HG02943 (cell line): ENCODE data around the gene CD44.

Experiments
- ATAC-seq: cut with Tn5 transposase; IDR thresholded peaks from one replicate; pipeline ENCODE4 v1.9.1; 2021; ENCODE audit warnings: mild to moderate bottlenecking, low read depth, moderate library complexity; ENCODE audit not compliant: unreplicated experiment

Gene CD44

GRCh38 chr11:35154952-35155351 lies 16.0 kb downstream of the CD44 start:
- no peak for ATAC-seq

GRCh38 chr11:35155677-35156076 lies 16.7 kb downstream of the CD44 start:
- no peak for ATAC-seq

- no peak for ATAC-seq
These were observed 19.1 kb downstream of the CD44 start for GRCh38 chr11:35157814-35158700.

DNA sequence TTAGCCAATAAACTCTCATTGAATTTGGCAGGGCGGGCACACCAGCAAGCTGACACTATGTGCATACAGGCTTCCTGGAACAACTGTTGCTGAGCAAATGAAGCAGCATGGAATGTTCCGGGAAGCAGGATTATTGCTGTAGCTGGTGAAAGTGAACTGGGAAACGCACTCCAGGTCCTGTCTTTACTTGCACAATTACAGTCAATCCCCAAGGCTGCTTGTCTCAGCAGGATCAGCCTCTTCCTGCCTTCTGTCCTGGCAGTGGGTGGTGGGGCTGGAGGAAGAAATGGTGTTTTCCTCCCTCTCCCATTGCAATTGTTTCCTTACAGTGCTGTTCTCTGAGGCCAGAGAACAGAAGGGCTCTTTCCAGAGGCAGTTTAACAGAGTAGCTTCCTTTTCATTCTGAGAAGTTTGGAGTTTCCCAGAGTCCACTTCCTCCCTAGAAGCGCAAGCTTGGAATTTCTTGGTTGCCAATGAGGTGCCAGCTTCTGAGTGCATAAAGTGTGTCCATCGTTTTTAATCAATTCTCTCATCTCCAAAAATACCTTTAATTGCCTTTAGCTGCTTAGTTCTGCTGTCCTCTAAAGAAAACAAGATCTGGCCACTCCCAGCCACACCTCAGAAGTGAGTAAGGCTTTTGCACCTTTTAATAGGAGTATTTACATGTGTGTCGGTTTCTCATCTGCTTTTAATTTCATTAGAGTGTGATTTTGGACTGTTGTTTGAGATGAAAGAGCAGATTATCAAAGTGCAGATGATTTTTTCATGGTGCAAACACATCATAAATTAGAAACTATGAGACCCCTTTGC lies 19.9 kb downstream of the CD44 start:
- no peak for ATAC-seq

GRCh38 chr11:35160246-35160824 lies 21.4 kb downstream of the CD44 start:
- no peak for ATAC-seq

GRCh38 chr11:35160902-35161597 lies 22.1 kb downstream of the CD44 start:
- no peak for ATAC-seq

- ATAC-seq, result no peak
These were observed 23.8 kb downstream of the CD44 start for GRCh38 chr11:35162745-35163144.

DNA sequence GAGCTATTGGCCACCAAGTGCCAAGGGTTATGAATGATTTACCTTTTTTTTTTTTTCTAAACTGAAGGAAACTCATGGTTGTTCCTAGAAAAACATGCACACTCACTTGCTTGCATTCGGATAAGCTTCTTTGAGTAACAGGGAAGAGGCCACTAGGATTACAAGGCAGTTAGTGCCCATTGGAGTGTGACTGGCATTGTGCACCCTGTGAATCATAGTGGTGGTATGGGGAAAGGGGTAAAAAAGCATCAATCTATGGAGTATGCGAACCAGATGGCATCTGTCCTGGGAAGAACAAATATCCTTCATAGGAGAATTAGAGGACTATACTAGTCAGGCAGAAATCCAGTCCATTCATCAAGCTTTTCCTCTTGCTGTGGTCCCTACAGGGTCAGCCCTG lies 24.2 kb downstream of the CD44 start:
- ATAC-seq, result no peak

DNA sequence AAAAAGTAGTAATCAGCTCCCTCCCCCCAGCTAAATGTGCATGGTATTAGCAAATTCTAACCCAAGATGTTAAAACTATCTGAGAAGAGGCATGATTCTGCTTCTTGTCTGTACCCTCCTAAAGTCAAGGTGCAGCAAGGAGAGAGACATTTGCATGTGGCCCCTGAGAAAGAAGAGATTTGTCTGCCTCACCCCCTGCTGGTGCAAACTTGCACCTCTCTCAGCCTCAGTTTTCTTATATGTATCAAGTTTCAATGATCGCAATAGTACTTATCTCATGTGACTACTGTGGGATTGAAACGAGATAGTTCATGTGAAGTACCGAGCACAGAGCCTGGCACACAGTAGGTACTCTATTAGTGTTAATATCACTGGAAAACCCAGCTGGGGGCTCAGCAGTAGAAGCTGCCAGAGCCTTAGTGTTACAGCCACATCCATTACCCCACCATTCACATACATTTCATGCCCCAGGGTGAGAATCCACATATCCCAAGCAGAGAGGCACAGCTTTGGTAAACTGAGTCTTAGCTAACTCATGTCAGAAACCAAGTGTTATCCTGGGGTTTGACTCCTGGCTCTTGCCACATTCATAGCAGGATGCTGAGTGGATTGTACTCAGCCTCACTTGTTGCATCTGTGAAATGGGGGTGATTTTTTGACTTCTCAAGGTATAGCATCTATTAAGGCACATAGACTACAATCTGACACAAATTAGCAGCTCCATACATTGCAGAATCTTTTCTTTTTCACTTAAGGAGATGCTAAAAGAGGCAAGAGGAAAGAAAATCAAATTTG lies 24.9 kb downstream of the CD44 start:
- ATAC-seq, result no peak

- no peak for ATAC-seq
These were observed 26.1 kb downstream of the CD44 start for GRCh38 chr11:35165030-35165422.

GRCh38 chr11:35165423-35166368 lies 26.7 kb downstream of the CD44 start:
- peak; percentile 83 for ATAC-seq

DNA sequence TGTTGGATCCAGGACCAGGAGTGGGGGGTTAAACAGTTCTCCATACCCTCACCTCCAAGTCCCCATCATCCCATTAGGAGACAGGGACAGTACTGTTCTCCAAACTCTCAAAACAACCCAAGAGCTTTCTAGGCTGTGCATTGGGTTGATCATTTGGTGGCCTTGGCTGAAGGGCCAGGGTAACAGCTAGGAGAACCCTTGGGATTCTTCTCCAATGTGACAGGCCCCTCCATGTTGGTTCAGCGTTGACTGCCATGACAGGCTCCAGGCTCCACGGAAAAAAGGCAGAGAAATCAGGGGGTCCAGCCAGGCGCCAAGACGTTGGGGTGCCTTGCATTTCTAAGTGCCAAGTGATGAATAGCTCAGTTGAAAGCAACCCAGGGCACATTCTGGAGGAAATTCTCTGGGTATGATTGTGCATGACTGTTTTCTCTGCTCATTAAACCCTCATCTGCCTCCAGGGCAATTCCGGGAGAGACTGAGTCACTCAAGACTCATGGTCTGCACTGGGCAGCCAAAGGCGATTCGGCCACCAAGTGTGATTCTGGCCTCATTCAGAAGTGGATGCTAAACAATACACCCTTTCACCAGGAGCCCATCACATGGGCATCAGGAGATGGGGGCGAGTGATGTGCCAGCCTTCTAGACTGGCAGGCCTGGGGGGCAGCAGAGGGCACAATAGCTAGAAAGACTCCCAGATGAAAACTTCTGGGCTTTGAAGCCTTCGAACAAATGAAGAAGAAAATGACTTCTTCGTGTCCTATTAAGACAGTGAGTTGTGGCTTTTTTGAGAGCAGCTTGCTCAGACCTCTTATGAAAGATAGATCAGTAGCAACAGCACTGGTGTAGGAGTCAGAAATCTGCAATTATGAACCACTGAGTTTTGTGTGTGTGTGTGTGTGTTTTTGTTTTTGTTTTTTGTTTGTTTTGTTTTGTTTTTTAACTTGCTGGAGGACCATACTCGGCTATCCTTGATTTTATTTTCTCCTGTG lies 27.7 kb downstream of the CD44 start:
- ATAC-seq, result peak; percentile 2

GRCh38 chr11:35167426-35167954 lies 28.5 kb downstream of the CD44 start:
- no peak for ATAC-seq

DNA sequence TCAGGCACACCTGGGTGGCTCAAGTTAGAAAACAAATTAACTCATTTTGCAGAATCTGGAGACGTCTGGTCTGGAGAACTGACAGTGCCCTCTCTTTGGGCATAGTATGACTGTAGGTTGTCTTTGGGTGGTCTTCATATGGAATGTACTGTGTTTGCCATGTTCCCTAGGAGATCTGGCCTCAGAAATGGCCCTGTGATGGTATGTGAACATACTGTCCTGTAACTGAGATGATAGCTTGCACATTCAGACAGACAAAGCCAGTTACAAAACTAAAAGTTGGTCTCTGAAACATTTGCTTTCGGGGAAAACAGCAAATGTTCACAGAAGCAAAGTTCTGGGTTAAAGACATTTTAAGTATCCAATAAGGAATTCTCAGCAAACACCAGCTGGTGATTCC lies 29.7 kb downstream of the CD44 start:
- no peak for ATAC-seq

DNA sequence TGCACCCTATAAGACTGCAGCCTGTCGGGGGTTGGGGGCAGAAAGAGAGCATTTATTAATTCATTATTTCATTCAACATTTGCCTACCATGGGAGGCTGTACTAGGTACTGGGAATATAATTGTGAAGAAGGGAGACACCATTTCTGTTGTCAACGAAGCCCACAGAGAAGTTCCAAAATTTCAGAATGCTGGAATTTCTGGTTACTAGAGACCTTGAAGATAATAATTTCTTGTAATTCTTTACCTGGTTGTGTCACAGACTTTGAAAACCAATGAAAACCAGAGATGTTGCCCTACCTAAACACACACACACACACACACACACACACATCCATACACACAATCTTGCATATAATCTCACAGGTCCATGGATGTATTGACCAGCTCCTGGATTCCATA lies 30.1 kb downstream of the CD44 start:
- no peak for ATAC-seq

DNA sequence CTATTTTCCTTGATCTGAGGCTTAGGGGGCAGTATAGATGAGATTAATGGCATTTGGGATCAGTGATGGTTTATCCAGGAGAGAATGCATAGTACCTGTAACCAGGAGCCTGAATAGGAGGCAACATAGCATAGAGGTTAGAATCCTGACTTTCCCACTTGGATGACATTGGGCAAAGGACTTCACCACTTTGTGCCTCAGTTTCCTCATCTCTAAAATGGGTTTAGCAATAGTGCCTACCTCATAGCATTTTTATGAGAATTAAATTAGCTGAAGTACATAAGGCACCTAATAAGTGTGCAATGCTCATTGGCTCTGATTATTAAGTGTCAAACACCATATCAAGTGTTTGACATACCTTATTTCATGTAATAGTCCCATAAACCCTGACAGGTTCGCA lies 30.8 kb downstream of the CD44 start:
- no peak for ATAC-seq

GRCh38 chr11:35170503-35170902 lies 31.5 kb downstream of the CD44 start:
- no peak for ATAC-seq
